SU-DHL-6 (cell line): Measurements from ENCODE around the gene ATP6V1B1.

Experiments
- EZH2phosphoT487 ChIP-seq: fragments of 200-600 bp; sonication (generic), shearing (Covaris generic); conservative IDR thresholded peaks from 2 replicates; pipeline ENCODE4 v1.6.1; 2018; ENCODE audit warnings: mild to moderate bottlenecking, antibody characterized with exemption, low read length, moderate library complexity, mixed read lengths
- TF ChIP-seq, protein P1 (sequence below): fragments of 200-600 bp; sonication (generic); IDR thresholded peaks from one replicate; pipeline ENCODE4 v1.5.1; 2017; ENCODE audit warnings: antibody characterized with exemption, mild to moderate bottlenecking, low read length, moderate library complexity; ENCODE audit not compliant: insufficient read depth, poor library complexity, severe bottlenecking

- TF ChIP-seq, protein P1, sequence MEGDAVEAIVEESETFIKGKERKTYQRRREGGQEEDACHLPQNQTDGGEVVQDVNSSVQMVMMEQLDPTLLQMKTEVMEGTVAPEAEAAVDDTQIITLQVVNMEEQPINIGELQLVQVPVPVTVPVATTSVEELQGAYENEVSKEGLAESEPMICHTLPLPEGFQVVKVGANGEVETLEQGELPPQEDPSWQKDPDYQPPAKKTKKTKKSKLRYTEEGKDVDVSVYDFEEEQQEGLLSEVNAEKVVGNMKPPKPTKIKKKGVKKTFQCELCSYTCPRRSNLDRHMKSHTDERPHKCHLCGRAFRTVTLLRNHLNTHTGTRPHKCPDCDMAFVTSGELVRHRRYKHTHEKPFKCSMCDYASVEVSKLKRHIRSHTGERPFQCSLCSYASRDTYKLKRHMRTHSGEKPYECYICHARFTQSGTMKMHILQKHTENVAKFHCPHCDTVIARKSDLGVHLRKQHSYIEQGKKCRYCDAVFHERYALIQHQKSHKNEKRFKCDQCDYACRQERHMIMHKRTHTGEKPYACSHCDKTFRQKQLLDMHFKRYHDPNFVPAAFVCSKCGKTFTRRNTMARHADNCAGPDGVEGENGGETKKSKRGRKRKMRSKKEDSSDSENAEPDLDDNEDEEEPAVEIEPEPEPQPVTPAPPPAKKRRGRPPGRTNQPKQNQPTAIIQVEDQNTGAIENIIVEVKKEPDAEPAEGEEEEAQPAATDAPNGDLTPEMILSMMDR: no peak
- no peak for TF ChIP-seq EZH2phosphoT487
Observed at GRCh38 chr2:70954886-70955285, 19.2 kb downstream of the ATP6V1B1 start.
